Inferior parietal cortex (tissue), 1 donor: Measurements from ENCODE around the gene IER5L.
"Not testable (repeated sequence)": the region's sequence is repeated elsewhere in the genome, so short reads cannot be mapped to it uniquely, and the experiment has no call there.

Source experiments
- DNase-seq: peaks from one replicate; pipeline ENCODE4 v3.0.0-alpha.2; 2016; ENCODE audit errors: extremely low spot score

The IER5L gene

DNA sequence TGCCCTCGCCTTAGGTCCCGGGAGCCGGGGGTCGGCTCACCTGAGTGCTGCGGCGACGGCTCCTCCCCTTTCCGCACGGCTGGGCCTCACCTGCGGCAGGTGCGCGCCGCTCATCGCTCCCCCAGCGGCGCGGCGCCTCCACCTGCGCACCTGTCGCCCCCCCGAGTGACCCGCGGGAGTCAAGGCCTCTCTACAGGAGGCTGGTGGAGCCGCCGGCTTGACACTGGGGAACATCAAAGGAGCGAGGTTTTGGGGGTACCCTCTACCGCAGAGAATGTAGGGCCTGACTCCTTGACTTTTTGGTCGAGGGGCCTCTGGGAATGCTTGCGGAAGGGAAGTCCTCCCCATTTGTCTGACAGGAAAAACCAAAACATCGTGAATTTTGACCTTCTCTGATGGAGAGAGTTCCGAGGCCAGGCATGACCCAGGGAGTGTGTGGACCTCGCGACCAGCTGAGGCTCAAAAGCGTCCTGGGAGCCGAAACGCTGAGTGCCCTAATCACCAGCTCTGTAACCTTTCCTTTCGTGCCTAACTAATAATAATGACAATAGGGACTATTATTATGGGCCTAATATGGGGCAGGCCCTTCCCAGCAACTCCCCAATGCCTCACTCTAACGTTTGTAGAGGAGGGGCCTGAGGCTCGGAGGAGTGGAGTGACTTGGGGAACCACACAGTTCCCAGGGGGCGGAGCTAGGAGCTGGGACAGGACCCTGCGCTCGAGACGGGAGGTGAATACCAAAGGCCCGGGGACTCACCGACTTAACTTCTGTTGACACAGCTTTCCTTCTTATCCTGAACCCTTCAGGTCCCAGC lies 714 bp upstream of the IER5L start:
- DNase-seq: no peak

- DNase-seq: no peak
Observed at GRCh38 chr9:129177443-129177790, 644 bp downstream of the IER5L start.

DNA sequence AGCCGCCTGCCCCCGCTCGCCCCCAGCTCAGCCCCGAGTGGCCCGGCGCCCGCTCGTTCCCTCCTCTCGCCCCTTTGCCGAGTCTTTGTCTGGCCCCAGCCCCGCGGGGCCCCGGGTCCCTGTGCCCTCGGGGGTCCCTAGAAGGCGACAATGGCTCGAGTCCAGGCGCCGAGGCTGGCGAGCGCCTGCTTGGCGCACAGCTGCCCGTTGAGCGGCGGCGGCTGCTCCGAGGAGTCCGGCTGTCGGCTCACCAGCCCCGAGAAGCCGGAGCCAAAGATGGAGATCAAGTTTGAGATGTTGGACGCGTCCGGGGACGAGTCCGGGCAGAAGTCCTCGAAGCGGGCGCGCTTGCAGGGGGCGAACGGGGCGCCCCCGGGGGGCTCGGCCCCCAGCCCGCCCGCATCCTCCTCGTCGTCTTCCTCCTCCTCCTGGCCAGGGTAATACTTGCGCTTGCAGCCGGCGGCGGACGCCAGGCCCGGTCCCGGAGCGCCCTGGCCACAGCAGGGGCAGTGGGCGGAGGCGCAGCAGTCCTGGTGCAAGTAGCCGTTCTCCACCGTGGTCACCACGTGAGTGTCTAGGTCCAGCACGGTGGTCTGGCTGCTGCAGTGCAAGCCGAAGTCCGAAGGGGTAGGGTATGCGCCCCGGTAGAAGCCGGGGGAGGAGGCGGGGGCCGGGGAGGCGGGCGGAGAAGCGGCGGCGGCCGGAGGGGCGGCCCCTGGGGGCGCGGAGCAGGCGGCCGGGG lies 1.2 kb downstream of the IER5L start:
- DNase-seq: no peak

- DNase-seq: peak; percentile 72
Observed at GRCh38 chr9:129175825-129176633, 2.0 kb downstream of the IER5L start.

GRCh38 chr9:129175515-129175824 lies 2.6 kb downstream of the IER5L start:
- no peak for DNase-seq

DNA sequence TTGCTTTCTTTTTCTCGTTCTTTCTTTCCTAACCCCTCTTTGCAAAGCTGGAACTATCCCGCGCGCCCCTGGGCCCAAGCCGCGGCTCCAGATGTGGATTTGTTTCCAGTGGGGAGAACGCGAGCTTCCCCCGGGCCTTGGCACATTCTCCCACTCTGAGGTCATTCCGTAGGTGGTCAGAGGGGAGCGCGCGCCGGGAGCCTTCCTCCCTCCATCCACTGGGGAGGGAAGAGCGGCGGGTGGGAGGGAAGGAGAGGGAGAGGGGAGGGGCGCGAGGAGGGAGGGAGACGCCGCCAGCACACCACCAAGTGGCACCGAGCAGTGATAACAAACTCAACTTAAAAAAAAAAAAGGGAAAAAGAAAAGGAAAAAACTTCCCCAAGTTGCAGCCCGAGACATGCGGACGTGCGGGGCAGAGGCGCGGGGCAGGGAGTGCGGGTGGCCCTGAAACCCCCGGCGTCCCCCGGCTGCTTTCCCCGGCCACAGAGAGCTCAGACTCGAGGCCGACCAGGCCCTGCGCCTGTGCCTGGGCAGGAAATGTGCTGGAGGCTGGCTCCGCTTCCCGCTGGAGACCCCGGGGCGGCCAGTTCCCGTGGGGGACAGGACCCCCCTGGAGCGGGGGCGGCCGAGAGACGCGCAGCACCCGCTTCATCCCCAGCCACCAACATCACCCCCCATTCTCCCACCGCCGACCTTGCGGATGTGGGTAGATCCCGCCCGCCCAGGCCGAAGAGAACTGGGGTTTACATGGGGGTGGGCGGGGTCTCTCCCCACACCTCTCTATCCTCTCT lies 3.1 kb downstream of the IER5L start:
- DNase-seq: peak; percentile 54

GRCh38 chr9:129174102-129174723 lies 3.8 kb downstream of the IER5L start:
- peak; percentile 89 for DNase-seq

DNA sequence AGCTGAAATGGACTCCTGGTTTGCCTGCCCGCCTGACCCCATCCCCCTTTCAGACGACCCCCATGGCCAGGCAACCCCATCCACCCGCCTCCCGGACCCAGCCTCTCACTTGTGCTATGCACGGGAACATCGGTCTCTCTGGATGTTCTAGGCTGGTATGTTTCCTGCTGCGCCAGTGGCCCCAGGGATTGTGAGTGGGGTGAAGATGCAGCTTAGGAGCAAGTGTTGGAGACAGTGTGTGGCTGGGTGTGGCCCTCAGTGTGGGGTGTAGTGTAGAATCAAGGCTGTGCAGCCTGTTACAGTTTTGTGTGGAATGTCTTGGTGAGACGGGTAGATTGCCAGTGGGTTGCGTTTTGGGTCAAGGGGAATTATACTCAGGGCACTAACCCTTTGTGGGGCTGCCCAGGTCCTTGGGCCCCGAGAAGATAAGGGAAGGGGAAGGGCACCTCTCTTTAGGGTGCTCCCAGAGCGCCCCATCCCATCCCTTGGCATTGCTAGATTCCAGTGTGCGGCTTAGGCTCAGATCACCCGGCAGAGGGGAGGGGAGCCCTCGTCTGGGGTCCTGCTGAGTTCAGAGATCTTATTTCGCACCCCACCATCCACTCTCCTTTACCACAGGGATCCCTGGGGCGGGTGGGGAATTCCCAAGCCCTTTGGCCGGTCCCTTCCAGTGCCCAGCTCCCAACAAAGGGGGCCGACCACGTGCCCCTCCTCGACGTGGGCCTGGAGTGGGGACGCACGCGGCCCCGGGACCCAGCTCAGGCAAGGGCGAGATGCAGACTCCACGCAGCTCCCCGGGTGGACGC lies 4.6 kb downstream of the IER5L start:
- DNase-seq: no peak

DNA sequence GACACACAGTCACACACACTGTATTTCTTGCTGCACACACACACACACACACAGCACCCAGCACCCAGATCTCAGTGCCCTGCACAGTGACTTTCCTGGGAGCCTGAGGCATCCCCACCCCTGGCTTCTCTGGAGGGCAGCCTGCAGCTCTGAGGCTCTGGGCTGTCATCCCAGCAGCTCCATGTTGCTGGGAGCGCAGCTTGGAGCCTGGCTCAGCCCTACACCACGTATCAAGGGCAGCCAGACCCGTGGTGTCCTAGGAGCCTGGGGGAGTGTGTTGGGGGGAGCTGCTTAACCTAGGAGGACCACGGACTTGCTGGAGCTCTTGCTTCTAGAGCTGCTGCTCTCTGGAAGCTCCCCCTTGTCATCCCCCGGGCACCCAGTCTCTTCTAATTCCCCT lies 5.2 kb downstream of the IER5L start:
- DNase-seq: no peak

- no peak for DNase-seq
Observed at GRCh38 chr9:129171993-129172751, 5.9 kb downstream of the IER5L start.

GRCh38 chr9:129170229-129170628 lies 7.8 kb downstream of the IER5L start:
- no peak for DNase-seq

GRCh38 chr9:129166623-129167557 lies 11.2 kb downstream of the IER5L start:
- DNase-seq: no peak

GRCh38 chr9:129165198-129165597 lies 12.9 kb downstream of the IER5L start:
- no peak for DNase-seq

DNA sequence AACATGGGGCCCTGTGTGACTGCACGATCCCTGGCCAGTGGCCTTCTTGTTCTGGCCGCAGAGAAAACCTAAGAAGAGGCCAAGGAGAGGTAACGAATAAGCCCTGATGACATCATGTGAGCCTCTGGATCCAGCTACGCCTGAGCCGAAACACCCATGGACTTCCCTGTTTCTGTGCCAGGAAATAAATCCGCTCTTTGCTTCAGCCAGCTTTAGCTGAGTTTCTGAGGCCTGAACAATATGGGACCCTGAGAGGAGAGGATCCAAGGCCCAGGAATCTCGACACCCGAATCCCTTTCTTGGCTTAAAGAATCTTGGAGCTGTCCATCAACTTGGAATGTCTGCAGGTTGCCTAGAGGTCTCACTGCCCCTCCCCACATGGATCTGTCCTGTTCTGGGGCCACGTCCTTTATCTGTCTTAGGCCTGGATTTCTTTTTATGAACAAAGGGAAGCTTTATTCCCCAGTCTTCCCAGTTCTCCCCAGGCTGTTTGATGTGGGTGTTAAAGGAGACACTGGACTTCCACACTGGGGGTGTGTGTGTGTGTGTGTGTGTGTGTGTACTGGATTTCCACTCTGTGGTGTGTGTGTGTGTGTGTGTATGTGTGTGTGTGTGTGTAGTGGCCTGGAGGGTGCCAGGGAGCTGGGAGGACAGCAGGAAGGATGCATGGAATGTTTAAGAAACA lies 13.7 kb downstream of the IER5L start:
- no peak for DNase-seq

GRCh38 chr9:129163753-129164152 lies 14.3 kb downstream of the IER5L start:
- no peak for DNase-seq

GRCh38 chr9:129163198-129163670 lies 14.8 kb downstream of the IER5L start:
- DNase-seq: not testable (repeated sequence)

DNA sequence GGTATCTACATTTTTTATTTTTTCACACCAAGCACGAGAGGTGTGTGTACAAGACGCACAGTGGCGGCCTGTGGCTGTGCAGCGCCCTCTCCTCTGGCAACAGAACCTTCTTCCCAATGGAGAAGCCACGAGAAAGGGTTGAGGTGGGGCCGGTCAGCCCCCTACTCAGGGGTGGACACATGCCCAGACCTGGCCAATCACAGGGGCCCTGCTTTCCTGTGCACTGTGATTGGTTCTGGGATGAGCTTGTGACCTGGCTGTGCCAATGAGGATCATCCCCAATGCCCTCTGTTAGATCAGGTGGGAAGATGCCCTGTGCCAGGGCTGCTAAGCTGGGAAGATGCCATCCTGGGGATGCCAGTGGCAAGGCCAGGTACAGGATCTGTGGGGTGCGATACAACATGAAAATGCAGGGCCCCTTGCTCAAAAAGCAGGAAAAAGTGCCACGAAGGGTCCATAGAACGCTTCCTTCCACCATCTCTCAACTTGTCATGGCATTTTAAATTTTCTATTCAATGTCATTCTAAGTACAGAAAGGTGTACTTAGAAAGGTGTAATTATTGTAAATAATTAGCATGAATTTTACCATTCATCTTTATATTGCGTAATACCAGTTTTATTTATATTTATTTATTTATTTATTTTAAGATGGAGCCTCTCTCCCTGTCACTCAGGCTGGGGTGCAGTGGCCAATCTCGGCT lies 15.4 kb downstream of the IER5L start:
- no peak for DNase-seq
